ENCODE measurements around the gene SUSD1. TPM values are rescaled to one million over a fixed set of nuclear protein-coding genes. Genes with fewer than 3 reads are reported as not detected.
A peak's percentile ranks its signal among the peaks of the same experiment; 100 is the strongest.

SUSD1 gene
- polyA plus RNA-seq, 1 of the 3 experiments (the other 2 are of a cell fraction) = 8.2 TPM

GRCh38 chr9:112048924-112049691 is 126.0 kb downstream of the SUSD1 start:
- peak overlapping the region; percentile 65; the same call in 1 of the 2 replicates for H3K4me2 ChIP-seq
- H3K27me3 ChIP-seq (ENCODE audit: insufficient read depth) = no peaks in the 10 kb centered on the region
- ChIA-PET POLR2A (interaction anchor here (0.8 kb wide), 1 partner anchor 388 kb away, joined by 4 read pairs; the partner anchor contains the start of gene GNG10), CTCF (interaction anchor here (0.9 kb wide), 2 partner anchors 22 to 25 kb away, joined by 3 to 4 read pairs; no protein-coding TSS in a partner anchor)
- H3K4me1 ChIP-seq (ENCODE audit: control insufficient read depth in 1 of 2, insufficient read depth in 2 of 2, low read depth in 1 of 2, low read length in 1 of 2) = peaks cover 14 to 19% of the 10 kb centered on the region in 2 experiments
- H3K9me3 ChIP-seq = 0 out of 2 replicates have a peak, but pooled peaks cover 6% of the 10 kb centered on the region
- DNase-seq = no peak
- H2AFZ ChIP-seq (ENCODE audit: low read depth) = no peak overlapping the region
- H3K27ac ChIP-seq (ENCODE audit: low read depth in 2 of 2, low read length in 1 of 2) = peak overlapping the region; percentile 88 to 89
- H3K4me3 ChIP-seq (ENCODE audit: low read depth in 2 of 2, low read length in 1 of 2) = no peak overlapping the region
- TF ChIP-seq PBX3 (IDR thresholded peaks at IDR 0.05) = peak; percentile 52
- no peak for TF ChIP-seq JUND (IDR thresholded peaks at IDR 0.05)
- peak; percentile 76 for TF ChIP-seq TCF12 (IDR thresholded peaks at IDR 0.05)
- no peak for TF ChIP-seq NRF1 (IDR thresholded peaks at IDR 0.05; ENCODE audit: low read depth, low read length)
- 0 out of 2 replicates have a peak, but pooled peaks have one; percentile 32 for TF ChIP-seq TEAD4 (IDR thresholded peaks at IDR 0.05; ENCODE audit: borderline replicate concordance, insufficient read depth)
- TF ChIP-seq POLR2AphosphoS5 (IDR thresholded peaks at IDR 0.05; ENCODE audit: low read depth, low read length) = 0 out of 2 replicates have a peak, but pooled peaks have one; percentile 19
- TF ChIP-seq FOXM1 (IDR thresholded peaks at IDR 0.05; ENCODE audit: low read depth) = no peak
- TF ChIP-seq USF2 (IDR thresholded peaks at IDR 0.05; ENCODE audit: borderline replicate concordance, low read depth, low read length) = no peak
- peak; percentile 45; the same call in 1 of the 2 replicates for TF ChIP-seq NFIC (IDR thresholded peaks at IDR 0.05; ENCODE audit: borderline replicate concordance)
- peak; percentile 22 to 45; a peak in 2 of 4 replicates for TF ChIP-seq EP300 (IDR thresholded peaks at IDR 0.05; ENCODE audit: borderline replicate concordance in 1 of 2, low read depth in 1 of 2, low read length in 1 of 2)
- no peak for TF ChIP-seq EZH2phosphoT487 (IDR thresholded peaks at IDR 0.05; ENCODE audit: borderline replicate concordance, low read depth)
- WGBS (ENCODE audit: low lambda C conversion rate) = 49% methylated on average over 11 of the region's 11 CpGs
- no peaks in the 10 kb centered on the region for H3K9me2 ChIP-seq
- no peaks in the 10 kb centered on the region for H4K20me1 ChIP-seq (ENCODE audit: insufficient read depth)
- peak overlapping the region; percentile 25; the same call in 1 of the 2 replicates for H3K9ac ChIP-seq
- peaks cover 21% of the 10 kb centered on the region for H3F3A ChIP-seq (replicated peaks; ENCODE audit: insufficient read depth)
- no peaks in the 10 kb centered on the region for H3K79me2 ChIP-seq (ENCODE audit: insufficient read depth)
- no peaks in the 10 kb centered on the region for H3K36me3 ChIP-seq (replicated peaks in 1 of 2; ENCODE audit: control insufficient read depth in 1 of 2, insufficient read depth in 2 of 2, low read length in 1 of 2)

- H3K4me1 ChIP-seq (ENCODE audit: control insufficient read depth in 1 of 2, insufficient read depth in 2 of 2, low read depth in 1 of 2, low read length in 1 of 2) = peaks cover 14 to 31% of the 10 kb centered on the region in 2 experiments
- no peak overlapping the region for H3K4me3 ChIP-seq (ENCODE audit: low read depth in 2 of 2, low read length in 1 of 2)
- H3K36me3 ChIP-seq (replicated peaks in 1 of 2; ENCODE audit: control insufficient read depth in 1 of 2, insufficient read depth in 2 of 2, low read length in 1 of 2) = no peaks in the 10 kb centered on the region
- TF ChIP-seq USF1 (IDR thresholded peaks at IDR 0.05; ENCODE audit: borderline replicate concordance, low read depth) (0 out of 2 replicates have a peak, but pooled peaks have one; percentile 16), IRF3 (IDR thresholded peaks at IDR 0.05; ENCODE audit: low read depth, low read length) (no peak)
- H3K9ac ChIP-seq = no peak overlapping the region
- H4K20me1 ChIP-seq (ENCODE audit: insufficient read depth) = no peaks in the 10 kb centered on the region
- POLR2A ChIA-PET = no interaction called here
- H3K79me2 ChIP-seq (ENCODE audit: insufficient read depth) = no peaks in the 10 kb centered on the region
- H3F3A ChIP-seq (replicated peaks; ENCODE audit: insufficient read depth) = peaks cover 29% of the 10 kb centered on the region
- CTCF ChIA-PET = no interaction called here
- H3K27me3 ChIP-seq (ENCODE audit: insufficient read depth) = no peaks in the 10 kb centered on the region
- no peak overlapping the region for H2AFZ ChIP-seq (ENCODE audit: low read depth)
- 0 out of 2 replicates have a peak, but pooled peaks cover 6% of the 10 kb centered on the region for H3K9me3 ChIP-seq
- no peak for DNase-seq
- H3K4me2 ChIP-seq = no peak overlapping the region
- H3K9me2 ChIP-seq = no peaks in the 10 kb centered on the region
- H3K27ac ChIP-seq (ENCODE audit: low read depth in 2 of 2, low read length in 1 of 2) = no peak overlapping the region; a peak in 1 of 4 replicates
Measured at GRCh38 chr9:112047538-112048066, 127.5 kb downstream of the SUSD1 start.

Measured in SK-N-SH (cell line).